Suppressor macrophage treated with lipopolysaccharide for 1 hour (primary cell): ENCODE measurements around the gene RHOBTB1.
A peak's percentile ranks its signal among the peaks of the same experiment; 100 is the strongest.
"Not testable (repeated sequence)": the region's sequence is repeated elsewhere in the genome, so short reads cannot be mapped to it uniquely, and the experiment has no call there.

ENCODE experiments used
- DNase-seq, 3 donors: peaks; one replicate each; pipeline ENCODE4 v3.0.0-alpha.2; 2020 to 2022

Gene RHOBTB1

DNA sequence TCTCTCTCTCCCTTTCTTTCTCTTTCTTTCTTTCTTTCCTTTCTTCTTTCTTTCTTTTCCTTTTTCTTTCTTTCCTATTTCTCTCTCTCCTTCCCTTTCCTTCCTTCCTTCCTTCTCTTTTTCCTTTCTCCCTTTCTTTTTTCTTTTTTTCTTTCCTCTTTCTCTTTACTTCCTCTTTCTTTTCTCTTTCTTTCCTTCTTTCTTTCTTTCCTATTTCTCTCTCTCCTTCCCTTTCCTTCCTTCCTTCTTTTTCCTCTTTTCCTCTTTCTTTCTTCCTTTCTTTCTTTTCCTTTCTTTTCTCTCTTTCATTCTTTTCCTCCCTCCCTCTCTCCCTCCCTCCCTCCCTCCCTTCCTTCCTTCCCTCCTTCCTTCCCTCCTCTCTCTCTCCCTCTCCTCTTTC is 81.5 kb downstream of the RHOBTB1 start:
- no peak for DNase-seq

DNA sequence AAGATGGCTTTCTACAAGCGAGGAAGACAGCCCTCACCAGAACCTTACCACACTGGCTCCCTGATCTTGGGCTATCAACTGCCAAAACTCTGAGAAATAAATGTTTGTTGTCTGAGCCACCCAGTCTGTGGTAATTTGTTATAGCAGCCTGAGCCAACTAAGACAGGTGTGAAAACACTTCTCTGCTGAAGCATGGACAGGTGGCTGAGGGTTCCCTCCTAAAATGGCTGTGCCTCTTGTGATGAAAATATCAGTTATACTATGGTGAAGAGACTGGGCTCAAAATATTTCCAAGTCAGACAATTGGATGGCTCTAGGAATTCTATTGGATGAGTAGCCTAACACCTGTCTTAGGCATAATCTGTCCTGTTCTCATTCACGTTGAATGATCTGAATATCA is 87.6 kb downstream of the RHOBTB1 start:
- DNase-seq = no peak

DNA sequence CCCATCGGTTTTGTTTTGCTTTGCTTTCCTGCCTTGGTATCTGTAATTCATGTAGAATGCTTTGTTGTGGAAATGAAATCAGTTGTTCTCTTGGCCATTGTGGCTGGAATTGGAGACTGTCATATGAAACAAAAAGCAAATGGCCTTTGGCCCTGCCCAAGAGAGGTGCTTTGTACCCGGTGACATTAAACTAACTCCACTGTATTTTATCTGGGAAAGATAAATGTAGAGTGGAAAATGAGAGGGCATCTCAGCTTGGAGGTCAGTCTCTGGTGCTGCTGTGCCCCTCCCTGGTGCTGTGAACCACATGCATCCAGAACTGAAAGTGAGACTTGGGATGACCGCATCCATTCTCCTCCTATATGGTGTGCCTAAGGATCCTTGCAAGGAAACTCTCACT is 90.3 kb downstream of the RHOBTB1 start:
- no peak for DNase-seq

DNA sequence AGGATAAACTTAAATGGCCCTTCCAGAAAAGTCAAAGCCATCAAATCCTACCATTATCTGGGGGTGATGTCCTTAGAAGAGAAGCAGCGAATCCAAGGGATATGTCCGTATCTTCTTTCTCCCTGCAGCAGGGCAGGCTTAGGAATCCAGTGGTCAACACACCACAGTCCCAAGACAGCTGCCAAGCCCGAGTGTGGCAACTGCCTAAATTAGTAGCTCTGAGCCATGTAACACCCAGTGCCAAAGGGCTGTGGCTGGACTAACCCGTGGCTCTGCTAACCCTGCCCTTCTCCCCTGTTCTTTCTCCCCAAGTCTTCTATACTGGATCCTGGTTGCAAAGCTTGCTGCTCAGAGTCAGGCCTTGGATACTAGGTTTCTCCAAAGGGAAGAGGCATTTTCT is 90.9 kb downstream of the RHOBTB1 start:
- no peak for DNase-seq

DNA sequence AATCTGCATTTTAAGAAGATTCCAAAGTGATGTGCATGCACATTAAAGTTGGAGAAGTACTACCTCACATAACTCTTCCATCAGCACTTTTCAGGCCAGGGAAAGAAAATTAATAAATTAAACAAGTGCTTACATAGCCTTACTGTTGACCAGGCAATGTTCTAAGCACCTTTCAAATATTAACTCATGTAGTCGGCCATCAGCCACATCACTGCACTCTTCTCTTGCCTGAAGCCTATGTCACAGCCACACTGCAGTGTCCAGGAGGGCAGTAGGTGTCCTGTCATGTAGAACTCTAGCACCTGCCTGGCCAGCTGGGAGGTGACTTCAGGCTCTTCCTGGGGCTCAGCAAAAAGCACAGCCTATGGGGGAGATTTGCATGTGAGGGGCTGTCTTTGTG is 94.2 kb downstream of the RHOBTB1 start:
- no peak for DNase-seq

DNA sequence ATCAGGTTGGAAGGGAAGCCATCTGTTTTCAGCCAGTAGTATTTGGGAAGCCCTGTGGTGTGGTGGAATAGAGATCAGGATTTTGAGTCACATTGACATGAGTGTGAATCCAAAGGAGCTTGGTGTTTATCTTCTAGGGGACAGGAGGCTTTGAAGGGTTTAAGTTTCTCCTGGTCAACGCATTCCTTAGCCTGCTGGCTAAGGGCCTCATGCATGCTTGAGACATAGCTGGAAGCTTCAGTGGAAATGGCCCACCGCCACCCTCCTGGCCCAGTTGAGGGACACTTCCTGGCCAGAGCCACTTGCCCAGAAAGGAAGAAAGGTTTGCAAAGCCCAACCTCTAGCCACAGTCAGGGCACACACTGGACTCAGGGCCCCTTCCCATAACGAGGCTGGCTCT is 94.8 kb downstream of the RHOBTB1 start:
- DNase-seq = no peak

DNA sequence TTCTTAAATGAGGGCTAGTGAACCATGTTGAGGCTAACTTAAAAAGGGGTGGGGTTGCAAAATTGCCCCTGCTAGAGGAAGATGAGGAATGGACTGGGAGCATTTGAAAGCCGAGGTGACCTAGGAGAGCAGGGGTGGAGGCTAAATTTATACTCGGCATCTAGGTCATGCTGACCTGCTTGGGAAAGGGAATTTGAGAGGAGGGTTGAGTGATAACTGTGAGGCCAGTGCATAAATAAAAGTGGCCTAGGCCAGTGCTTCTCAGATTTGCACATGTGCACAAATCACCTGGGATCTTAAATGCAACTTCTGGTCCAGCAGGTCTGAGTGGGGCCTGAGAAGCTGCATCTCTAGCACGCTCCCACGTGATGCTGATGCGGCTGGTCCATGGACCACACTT is 95.3 kb downstream of the RHOBTB1 start:
- no peak for DNase-seq

DNA sequence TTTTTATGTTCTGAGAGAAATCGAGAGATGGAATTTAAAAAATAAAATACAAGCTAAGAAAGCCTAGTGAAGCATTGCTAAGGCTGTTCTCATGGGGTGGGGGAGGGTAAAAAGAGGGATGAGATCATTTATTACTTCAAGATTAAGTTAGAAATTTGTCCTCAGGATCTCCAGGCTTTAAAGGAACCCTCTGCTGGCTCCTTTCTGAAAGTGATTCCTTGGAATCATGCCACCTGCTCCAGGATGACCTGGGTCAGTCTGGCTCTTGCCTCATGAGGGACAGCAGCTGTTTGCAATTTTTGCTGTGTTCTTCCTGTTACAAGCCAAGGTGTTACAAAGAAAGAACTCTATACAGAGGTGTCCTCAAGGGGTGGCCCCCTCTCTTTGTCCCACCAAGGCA is 95.9 kb downstream of the RHOBTB1 start:
- DNase-seq = no peak

DNA sequence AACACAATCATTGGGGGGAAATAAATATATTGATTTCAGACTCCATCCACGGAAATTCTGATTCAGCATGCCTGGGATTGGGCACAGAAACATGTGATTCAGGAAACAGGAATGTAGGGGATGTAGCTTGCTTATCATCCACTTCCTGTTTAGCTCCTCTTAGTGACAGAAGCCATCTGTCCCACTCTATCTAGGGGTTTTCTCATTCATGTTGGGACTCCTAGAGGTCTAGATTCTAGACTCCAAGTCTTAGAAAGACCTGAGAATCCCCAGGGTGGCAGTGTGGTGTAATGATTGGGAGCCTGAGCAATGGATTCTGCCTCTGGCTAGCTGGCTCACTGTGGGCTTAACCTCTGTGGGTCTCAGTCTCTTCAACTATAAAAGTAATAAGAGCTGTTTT is 97.8 kb downstream of the RHOBTB1 start:
- no peak for DNase-seq

DNA sequence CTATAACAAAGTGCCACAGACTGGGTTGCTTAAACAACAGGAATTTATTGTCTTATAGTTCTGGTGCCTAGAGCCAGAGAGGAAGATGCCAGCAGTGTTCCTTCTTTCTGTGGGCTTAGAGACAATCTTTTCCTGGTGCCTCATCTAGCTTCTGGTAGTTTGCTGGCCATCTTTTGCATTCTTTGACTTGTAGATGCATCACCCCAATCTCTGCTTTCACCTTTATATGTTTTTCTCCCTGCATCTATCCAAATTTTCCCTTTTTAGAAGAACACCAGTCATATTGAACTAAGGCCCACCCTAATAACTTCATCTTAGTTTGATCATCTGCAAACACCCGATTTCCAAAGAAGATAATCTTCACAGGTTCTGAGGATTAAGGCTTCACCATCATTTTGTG is 98.9 kb downstream of the RHOBTB1 start:
- DNase-seq = no peak

DNA sequence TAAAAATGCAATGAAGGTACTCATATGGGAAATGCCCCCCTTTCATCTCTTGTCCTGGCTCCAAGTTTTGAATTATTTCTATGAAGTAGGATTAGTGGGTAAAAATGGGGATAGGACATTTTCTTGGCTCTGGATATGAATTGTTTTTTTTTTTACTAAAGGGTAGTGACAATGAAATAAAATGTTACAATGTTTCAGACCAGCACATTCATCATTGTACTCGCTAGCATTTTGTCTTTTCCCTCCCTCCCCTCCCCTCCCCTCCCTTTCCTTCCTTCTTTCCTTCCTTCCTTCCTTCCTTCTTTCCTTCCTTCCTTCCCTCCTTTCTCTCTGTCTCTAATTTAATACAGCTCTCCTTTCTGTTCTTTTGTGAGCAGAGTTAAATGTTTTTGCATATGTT is 101.3 kb downstream of the RHOBTB1 start:
- no peak for DNase-seq

DNA sequence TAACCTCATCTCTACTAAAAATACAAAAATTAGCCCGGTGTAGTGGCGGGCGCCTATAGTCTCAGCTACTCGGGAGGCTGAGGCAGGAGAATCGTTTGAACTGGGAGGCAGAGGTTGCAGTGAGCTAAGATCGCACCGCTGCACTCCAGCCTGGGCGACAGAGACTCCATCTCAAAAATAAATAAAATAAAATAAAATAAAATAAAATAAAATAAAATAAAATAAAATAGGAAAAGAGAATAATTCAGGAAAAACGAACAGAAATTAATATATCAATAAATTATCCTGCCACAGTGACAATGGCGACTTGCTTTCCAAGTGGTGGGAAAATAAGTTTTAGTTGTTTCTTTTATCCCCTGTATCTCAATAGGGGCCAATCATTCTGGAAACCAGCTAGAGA is 102.8 kb downstream of the RHOBTB1 start:
- not testable (repeated sequence) for DNase-seq

DNA sequence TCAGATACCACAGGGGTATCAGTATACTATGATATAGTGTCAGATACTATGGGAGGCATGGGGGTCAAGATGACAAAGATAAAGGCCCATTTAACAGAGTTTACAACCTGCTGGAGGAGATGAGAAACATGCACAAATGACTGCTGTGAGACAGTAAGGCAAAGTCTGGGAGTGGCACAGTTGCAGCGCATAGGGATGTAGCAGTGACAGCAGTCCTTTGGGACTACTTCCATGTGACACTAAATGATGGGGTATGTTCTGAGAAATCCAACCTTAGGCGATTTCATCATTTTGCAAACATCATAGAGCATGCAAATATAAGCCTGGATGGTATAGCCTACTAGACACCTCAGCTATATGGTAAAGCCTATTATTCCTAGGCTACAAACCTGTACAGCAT is 108.9 kb downstream of the RHOBTB1 start:
- no peak for DNase-seq

DNA sequence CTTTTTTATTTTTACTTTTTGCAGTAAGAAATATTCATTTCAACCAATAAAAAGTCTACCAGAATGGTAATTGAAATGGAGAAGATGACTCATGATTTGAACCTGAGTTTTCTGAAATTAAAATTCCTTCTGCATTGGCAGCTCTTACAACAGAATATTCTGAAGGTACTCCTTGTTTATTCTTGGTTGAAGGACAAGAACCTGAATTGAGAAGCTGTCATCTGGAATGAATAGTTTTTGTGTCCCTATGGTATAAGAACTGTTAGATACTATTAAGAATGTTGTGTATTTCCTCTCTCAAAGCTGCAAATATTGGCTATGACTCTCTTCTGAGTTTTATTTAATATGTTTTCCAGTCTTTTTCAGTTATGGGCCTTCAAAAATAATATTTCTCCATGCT is 109.6 kb downstream of the RHOBTB1 start:
- no peak for DNase-seq

DNA sequence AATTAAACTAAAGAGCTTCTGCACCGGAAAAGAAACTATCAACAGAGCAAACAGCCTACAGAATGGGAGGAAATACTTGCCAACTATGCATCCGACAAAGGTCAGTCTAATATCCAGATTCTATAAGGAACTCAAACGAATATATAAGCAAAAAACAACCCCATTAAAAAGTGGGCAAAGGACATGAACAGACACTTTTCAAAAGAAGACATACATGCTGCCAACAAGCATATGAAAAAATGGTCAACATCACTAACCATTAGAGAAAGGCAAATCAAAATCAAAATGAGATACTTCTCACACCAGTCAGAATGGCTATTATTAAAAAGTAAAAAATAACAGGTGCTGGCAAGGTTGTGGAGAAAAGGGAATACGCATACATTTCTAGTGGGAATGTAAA is 111.8 kb downstream of the RHOBTB1 start:
- not testable (repeated sequence) for DNase-seq

DNA sequence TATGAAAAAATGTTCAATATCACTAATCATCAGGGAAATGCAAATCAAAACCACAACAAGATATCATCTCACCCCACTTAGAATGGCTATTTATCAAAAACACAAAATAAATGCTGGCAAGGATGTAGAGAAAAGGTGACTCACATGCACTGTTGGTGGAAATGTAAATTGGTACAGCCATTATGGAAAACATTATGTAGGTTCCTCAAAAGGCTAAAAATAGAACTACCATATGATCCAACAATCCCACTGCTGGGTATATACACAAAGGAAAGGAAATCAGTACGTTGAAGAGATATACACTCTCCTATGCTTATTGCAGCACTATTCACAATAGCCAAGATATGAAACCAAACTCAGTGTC is 115.5 kb downstream of the RHOBTB1 start:
- peak in 1 of 3 donors; percentile 22 for DNase-seq

DNA sequence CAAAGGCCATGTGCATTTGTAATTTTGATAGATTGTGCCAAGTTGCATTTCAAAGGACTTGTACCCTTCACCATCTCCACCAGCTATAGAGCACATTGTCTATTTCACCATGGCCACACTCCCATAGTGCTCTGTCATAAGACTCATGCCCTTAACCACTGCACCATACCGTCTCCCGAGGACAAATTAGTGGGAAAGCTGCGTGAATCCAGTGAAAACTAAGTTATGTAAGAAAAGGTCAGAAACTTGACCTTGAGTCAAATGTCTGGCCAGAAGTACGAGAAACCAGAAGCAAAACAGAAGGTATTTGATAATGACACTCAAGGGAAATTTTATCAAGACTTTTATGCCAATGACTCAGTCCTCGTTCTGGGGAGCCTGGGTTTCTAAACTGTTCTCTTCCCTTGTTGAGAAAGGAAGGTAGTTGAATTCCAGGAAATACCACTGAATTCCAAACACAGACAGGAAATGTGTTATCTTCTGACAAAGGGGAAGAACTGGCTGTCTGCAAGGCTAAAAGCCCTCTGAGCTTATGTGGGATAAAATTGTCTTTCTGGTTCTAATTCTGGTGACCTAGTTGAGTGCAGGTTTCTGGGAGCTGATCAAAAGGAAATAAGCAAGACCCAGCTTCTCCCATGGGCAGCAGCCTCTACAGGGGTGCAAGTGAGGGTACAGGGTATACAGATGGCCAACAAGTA is 116.0 kb downstream of the RHOBTB1 start:
- DNase-seq = peak; percentile 46 to 70 (median 49)

DNA sequence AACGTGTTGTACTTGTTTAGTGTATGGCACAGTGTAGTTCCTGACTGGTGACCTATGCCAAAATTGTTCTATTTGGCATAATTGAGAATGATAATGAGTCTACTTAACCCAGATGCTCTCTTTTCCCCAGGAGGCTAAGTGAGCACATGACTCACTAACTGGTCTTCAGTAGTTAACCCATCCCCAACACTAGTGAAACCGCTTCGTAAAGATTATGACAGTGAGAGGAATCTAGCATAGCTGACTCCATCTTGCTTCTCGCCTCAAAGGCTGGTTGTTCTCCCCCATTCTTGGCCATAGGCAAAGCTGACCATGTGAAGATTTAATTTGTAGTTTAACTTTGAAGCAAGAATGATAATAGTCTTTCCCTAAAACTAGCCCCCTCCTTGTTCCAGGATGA is 118.5 kb downstream of the RHOBTB1 start:
- no peak for DNase-seq

DNA sequence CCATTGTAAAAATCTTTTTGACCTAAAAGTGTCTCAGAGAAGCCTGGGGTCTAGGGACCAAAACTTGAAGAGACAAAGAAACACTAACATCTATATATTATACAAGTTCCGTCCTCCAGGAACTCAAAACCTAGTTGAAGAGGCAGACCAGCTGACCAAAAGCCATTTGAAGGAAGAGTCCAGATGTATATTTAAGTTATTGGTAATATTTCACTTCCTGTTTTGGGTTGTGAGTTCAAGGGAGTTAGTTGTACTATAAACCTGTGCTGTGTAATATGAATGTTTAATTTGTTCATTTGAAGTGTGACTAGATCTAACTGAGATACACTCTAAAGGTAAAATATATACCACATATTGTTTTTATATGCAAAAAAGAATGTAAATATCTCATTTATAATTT is 120.7 kb downstream of the RHOBTB1 start:
- no peak for DNase-seq

DNA sequence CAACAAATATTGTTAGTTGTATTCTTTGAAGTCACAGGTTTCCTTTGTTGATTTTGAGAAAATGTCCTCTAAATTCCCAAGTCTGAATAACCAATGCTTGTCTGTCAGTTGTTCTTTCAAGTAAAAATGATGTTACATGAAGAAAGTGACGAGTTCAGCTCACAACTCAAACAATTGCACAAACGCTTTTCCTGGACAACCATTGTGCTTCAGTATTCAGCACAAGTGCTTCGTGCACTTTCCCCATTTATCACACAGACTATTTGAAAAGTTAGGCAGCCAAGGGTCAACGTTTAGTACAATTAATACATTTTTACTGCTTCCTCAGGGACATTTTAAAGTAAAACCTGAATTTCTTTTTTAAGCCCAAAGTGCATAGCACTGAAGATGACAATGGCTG is 121.2 kb downstream of the RHOBTB1 start:
- no peak for DNase-seq

DNA sequence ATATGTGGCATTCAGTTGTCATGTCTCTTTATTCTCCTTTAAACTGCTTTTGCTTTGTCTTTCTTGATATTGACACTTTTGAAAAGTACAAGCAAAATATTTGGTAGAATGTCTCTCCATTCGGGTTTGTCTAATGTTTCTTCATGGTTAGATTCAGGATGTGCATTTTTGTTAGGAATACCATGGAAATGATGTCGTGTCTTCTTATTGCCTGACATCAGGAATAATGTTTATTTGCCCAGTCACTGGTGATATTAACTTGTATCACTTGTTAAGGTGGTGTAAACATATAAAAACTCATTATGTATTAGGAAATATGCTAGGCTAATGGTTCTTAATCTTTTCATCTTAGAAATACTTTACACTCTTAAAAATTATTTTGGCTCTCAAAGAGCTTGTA is 122.3 kb downstream of the RHOBTB1 start:
- DNase-seq = no peak

DNA sequence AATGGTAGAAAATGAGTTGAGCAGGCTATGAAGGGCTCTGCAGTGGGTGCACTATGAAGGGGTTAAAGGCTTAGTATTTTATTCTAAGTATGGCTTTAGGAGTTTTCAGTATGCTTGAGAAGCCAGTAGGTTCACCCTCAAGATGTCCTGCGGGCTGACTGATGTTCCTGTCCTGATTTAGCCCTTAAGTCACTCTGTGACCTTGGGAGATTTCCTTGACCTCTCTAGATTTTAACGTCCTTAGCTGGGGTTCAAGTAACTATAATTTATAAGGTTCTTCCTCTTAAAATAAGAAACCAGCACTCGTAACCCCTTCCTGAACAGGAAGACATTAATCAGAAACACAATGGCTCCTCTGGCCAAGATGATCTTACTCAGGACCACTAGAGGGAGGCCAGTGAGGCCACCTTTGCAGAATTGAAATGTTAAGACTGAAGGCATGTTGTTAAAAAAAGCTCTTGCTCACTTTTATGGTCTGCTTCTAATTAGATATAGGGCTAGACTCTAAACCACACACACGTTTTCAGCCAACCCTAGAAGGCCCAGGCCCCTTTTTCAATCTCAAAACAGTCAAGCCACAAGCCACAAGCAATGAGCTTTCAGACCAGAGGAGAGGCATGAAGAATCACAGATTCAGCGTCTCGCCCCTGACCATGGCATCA is 123.8 kb downstream of the RHOBTB1 start:
- no peak for DNase-seq
